Neutrophil (primary cell): ENCODE data around the gene SNTG2.
"Not testable (repeated sequence)": the region's sequence is repeated elsewhere in the genome, so short reads cannot be mapped to it uniquely, and the experiment has no call there.

Experiments
- H3K27ac ChIP-seq: fragments of 200-600 bp; sonication (generic); 2 replicates; pipeline ENCODE4 v1.5.1; 2016; ENCODE audit warnings: mild to moderate bottlenecking, moderate library complexity
- H3K27me3 ChIP-seq: fragments of 200-600 bp; sonication (generic); 2 replicates; pipeline ENCODE4 v1.6.0; 2016; ENCODE audit warnings: mild to moderate bottlenecking
- H3K36me3 ChIP-seq: fragments of 200-600 bp; sonication (generic); 2 replicates; pipeline ENCODE4 v1.5.1; 2017
- H3K4me1 ChIP-seq, 2 experiments: fragments of 200-600 bp in 1 of 2; sonication (generic) in 1 of 2; 1 replicate in 1 of 2; 2 replicates in 1 of 2; pipeline versions ENCODE4 v1.5.1 to v1.6.1; 2013 to 2016; ENCODE audit warnings: low read depth in 1 of 2, low read length in 1 of 2, mild to moderate bottlenecking in 1 of 2, moderate library complexity in 1 of 2; ENCODE audit not compliant: control insufficient read depth in 1 of 2, insufficient read depth in 1 of 2
- H3K4me3 ChIP-seq, 2 experiments: fragments of 200-600 bp in 1 of 2; sonication (generic) in 1 of 2; 1 replicate in 1 of 2; 2 replicates in 1 of 2; pipeline ENCODE4 v1.5.1; 2013 to 2016; ENCODE audit warnings: low read depth in 1 of 2, low read length in 1 of 2, mild to moderate bottlenecking in 1 of 2, moderate library complexity in 1 of 2
- H3K9me3 ChIP-seq: fragments of 200-600 bp; sonication (generic); 2 replicates; pipeline ENCODE4 v1.5.1; 2016
- TF ChIP-seq, protein P1 (sequence below): fragments of 200-600 bp; sonication (generic); IDR thresholded peaks from 2 replicates; pipeline ENCODE4 v1.5.1; 2016; ENCODE audit warnings: antibody characterized with exemption

Gene SNTG2

DNA sequence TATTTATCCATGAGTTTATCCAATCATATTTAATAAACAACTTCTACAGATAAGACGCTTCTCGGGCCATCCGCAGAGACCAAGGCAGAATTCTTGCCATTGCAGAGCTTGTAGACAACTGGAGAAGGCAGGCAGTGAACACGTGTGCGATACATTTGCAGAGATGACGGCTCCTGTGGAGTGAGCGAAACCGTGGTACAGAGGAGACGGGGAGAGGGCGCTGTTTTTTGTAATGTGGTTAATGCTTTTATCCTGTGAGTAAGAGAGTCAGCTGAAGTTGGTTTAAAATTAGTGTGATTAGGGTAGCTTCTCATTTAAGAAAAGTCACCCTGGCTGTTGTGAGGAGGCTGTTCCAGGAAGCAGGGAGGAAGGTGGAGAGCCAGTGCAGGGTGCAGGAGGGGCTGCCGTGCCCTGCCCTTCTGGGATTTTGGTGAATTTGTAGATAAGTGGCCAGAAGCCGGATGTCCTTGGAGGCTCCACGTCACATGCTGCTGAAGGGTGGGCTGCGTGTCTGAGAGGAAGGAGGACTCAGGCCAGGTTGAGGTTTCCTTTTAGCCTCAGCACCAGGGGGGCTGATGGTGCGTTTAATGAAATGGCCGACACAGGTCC lies 151.4 kb downstream of the SNTG2 start:
- TF ChIP-seq, protein P1, sequence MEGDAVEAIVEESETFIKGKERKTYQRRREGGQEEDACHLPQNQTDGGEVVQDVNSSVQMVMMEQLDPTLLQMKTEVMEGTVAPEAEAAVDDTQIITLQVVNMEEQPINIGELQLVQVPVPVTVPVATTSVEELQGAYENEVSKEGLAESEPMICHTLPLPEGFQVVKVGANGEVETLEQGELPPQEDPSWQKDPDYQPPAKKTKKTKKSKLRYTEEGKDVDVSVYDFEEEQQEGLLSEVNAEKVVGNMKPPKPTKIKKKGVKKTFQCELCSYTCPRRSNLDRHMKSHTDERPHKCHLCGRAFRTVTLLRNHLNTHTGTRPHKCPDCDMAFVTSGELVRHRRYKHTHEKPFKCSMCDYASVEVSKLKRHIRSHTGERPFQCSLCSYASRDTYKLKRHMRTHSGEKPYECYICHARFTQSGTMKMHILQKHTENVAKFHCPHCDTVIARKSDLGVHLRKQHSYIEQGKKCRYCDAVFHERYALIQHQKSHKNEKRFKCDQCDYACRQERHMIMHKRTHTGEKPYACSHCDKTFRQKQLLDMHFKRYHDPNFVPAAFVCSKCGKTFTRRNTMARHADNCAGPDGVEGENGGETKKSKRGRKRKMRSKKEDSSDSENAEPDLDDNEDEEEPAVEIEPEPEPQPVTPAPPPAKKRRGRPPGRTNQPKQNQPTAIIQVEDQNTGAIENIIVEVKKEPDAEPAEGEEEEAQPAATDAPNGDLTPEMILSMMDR, result no peak
- no peak overlapping the region for H3K4me3 ChIP-seq
- H3K27ac ChIP-seq, result no peak overlapping the region
- H3K27me3 ChIP-seq, result no peaks in the 10 kb centered on the region
- no peaks in the 10 kb centered on the region for H3K9me3 ChIP-seq
- no peaks in the 10 kb centered on the region for H3K36me3 ChIP-seq
- H3K4me1 ChIP-seq, result no peaks in the 10 kb centered on the region

DNA sequence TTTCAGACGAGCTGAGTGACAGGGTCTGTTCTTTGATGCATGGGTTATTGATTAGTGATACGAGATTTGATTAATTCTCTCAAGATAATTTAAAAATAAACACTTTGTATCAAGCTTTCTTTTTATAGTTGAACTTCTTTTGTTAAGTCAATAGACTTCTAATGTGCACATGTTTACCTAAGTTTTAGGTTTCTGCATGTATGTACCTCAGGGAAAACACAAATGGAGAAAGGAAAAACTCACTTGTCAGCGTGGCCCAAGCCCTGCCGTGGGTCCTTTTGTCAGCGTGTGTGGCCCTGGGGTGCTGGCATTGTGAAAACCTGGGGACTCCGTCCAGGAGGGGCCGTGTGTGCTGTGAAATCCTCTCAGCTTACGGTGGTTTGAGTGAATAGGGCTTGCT lies 153.7 kb downstream of the SNTG2 start:
- TF ChIP-seq, protein P1, result no peak
- H3K9me3 ChIP-seq, result no peaks in the 10 kb centered on the region
- no peaks in the 10 kb centered on the region for H3K36me3 ChIP-seq
- H3K27me3 ChIP-seq, result no peaks in the 10 kb centered on the region
- no peaks in the 10 kb centered on the region for H3K4me1 ChIP-seq
- no peak overlapping the region for H3K4me3 ChIP-seq
- no peak overlapping the region for H3K27ac ChIP-seq

DNA sequence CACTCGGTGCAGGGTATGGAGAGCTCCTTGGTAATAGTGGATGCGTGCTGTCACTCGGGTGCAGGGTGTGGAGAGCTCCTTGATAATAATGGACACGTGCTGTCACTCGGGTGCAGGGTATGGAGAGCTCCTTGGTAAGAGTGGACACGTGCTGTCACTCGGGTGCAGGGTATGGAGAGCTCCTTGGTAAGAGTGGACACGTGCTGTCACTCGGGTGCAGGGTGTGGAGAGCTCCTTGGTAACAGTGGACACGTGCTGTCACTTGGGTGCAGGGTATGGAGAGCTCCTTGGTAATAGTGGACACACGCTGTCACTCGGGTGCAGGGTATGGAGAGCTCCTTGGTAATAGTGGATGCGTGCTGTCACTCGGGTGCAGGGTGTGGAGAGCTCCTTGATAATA lies 155.7 kb downstream of the SNTG2 start:
- H3K27me3 ChIP-seq, result not testable (repeated sequence)

DNA sequence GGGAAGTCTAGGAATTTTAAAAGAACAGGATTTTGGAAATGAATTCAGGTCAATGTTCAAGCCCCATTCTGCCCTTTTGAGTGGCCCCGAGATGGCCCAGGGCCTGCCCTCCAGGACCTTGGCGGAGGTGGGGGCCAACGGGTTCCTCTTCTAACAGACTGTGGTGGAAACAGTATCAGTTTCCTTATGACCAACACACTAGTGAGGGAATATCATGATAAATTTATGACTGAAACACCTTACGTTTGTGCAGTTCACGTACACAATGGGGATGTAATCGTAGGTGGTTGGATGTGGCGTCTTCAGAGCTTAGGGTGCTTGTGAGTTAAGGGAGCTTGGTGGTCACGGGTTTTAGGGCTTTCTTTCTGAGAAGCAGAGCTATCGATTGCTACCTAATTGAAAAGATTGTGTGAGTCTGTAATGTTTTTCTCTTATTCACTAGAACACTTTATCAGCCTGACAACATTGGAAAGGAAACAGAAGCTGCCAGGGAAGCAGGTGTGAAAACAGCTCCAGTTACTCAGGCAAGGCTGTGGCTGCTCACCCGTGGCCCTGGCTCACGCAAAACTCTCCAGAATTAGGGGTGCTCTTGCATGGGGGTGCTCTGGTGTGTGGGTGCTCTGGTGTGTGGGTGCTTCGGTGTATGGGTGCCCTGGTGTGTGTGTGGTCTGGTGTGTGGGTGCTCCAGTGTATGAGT lies 165.3 kb downstream of the SNTG2 start:
- Histone ChIP-seq H3K27me3 (no peaks in the 10 kb centered on the region), H3K27ac (no peak overlapping the region), H3K9me3 (peaks cover 5% of the 10 kb centered on the region), H3K4me3 (no peak overlapping the region), H3K4me1 (no peaks in the 10 kb centered on the region), H3K36me3 (no peaks in the 10 kb centered on the region)
- TF ChIP-seq, protein P1, result no peak

More for the DNA sequence above, 155.7 kb downstream of the SNTG2 start:
- not testable (repeated sequence) for H3K4me3 ChIP-seq, H3K4me1 ChIP-seq, H3K27ac ChIP-seq, H3K9me3 ChIP-seq, H3K36me3 ChIP-seq

DNA sequence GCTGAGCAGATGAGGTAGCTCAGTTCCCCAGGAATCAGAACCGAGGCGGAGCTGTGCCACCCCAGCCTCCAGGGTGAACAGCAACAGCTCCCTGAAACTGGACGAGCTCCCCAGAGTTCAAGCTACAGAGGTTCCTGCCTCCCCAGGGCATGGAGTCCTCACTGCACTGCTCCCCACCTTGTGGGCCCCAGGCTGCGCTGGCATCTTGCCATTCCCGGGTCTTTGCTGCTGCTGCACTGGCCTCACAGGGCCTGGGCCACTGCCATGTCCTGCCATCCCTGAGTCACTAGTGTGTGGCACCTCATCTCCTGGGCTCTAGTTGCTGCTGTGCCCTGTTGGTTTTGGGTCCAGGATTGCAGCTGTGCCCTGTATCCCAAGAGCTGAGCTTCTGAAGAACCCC lies 166.9 kb downstream of the SNTG2 start:
- no peak overlapping the region for H3K4me3 ChIP-seq
- TF ChIP-seq, protein P1, result no peak
- H3K9me3 ChIP-seq, result peaks cover 5% of the 10 kb centered on the region
- H3K4me1 ChIP-seq, result no peaks in the 10 kb centered on the region
- H3K27ac ChIP-seq, result no peak overlapping the region
- H3K36me3 ChIP-seq, result no peaks in the 10 kb centered on the region
- H3K27me3 ChIP-seq, result no peaks in the 10 kb centered on the region

DNA sequence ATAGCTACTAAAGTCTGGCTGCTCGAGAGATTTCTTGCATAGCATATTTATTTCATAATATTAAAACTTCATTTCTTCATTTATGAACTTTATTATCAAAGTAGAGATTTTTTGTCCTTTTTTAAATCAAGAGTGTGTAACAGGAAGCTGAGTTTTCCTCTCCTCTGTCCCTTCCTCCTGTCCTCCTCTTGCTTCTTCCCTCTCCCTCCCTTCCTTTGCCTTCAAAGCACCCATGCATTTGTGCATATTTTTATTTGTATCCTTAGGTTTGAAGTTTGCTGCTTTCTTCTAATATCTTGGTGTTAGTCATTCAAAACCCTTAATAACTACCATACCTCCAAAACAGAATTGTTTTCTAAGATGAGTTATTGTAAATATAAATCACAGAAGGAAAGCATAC lies 174.6 kb downstream of the SNTG2 start:
- Histone ChIP-seq H3K27ac (no peak overlapping the region), H3K4me3 (no peak overlapping the region)

More for the DNA sequence above, 174.6 kb downstream of the SNTG2 start:
- Histone ChIP-seq H3K27me3 (no peaks in the 10 kb centered on the region), H3K4me1 (no peaks in the 10 kb centered on the region), H3K36me3 (no peaks in the 10 kb centered on the region), H3K9me3 (no peaks in the 10 kb centered on the region)
- TF ChIP-seq, protein P1, result no peak
